GM12878 (cell line): Measurements from ENCODE around the gene KBTBD4. TPM values are rescaled to one million over a fixed set of nuclear protein-coding genes. Genes with fewer than 3 reads are reported as not detected.

Experiments
- ATF3 ChIP-seq: IDR thresholded peaks from 2 replicates; pipeline ENCODE4 v1.6.1; 2011; ENCODE audit warnings: low read depth, mild to moderate bottlenecking, low read length, moderate library complexity, borderline replicate concordance; ENCODE audit errors: extremely low read depth
- BHLHE40 ChIP-seq, 2 experiments: fragments of 450-650 bp in 1 of 2; IDR thresholded peaks; 2 replicates each; pipeline ENCODE4 v1.6.1; 2011 to 2017; ENCODE audit warnings: low read depth in 2 of 2, borderline replicate concordance in 1 of 2, improper control_type of control experiment in 1 of 2, low read length in 1 of 2, mild to moderate bottlenecking in 1 of 2
- BMI1 ChIP-seq: fragments of 450-650 bp; IDR thresholded peaks from 2 replicates; pipeline ENCODE4 v1.6.1; 2016; ENCODE audit warnings: mild to moderate bottlenecking, moderate library complexity, borderline replicate concordance
- CBX3 ChIP-seq: fragments of 200-600 bp; sonication (generic); IDR thresholded peaks from 2 replicates; pipeline ENCODE4 v1.6.1; 2016; ENCODE audit warnings: low read depth, borderline replicate concordance
- CEBPB ChIP-seq, 2 experiments: fragments of 150-350 bp in 1 of 2; IDR thresholded peaks; 2 replicates each; pipeline ENCODE4 v1.6.1; 2012 to 2014; ENCODE audit warnings: low read depth in 2 of 2, low read length in 2 of 2, borderline replicate concordance in 1 of 2, inconsistent platforms in 1 of 2
- CHD2 ChIP-seq: IDR thresholded peaks from 2 replicates; pipeline ENCODE4 v1.6.1; 2011; ENCODE audit warnings: low read depth, low read length, improper control_type of control experiment, borderline replicate concordance
- CREB1 ChIP-seq: IDR thresholded peaks from 2 replicates; pipeline ENCODE4 v1.6.1; 2012; ENCODE audit warnings: low read depth, mild to moderate bottlenecking, inconsistent platforms
- CUX1 ChIP-seq: IDR thresholded peaks from 2 replicates; pipeline ENCODE4 v1.6.1; 2012; ENCODE audit warnings: improper control_type of control experiment, low read depth, low read length; ENCODE audit not compliant: insufficient replicate concordance
- E2F4 ChIP-seq: IDR thresholded peaks from 2 replicates; pipeline ENCODE4 v1.6.1; 2012; ENCODE audit warnings: low read depth, low read length, improper control_type of control experiment
- HDAC6 ChIP-seq: fragments of 200-600 bp; sonication (generic); IDR thresholded peaks from one replicate; pipeline ENCODE4 v1.8.0; 2017; ENCODE audit warnings: antibody characterized with exemption; ENCODE audit not compliant: unreplicated experiment
- NFIC ChIP-seq: IDR thresholded peaks from 2 replicates; pipeline ENCODE4 v1.6.1; 2012; ENCODE audit warnings: low read depth, mild to moderate bottlenecking, inconsistent platforms, low read length, moderate library complexity
- POLR2A ChIP-seq: IDR thresholded peaks from 2 replicates; pipeline ENCODE4 v1.6.1; 2011; ENCODE audit warnings: low read depth, mild to moderate bottlenecking, low read length
- POU2F2 ChIP-seq: IDR thresholded peaks from 3 replicates; pipeline ENCODE4 v1.6.1; 2011; ENCODE audit warnings: low read depth, mild to moderate bottlenecking, low read length, borderline replicate concordance
- SMAD5 ChIP-seq: IDR thresholded peaks from 2 replicates; pipeline ENCODE4 v1.6.1; 2016; ENCODE audit warnings: antibody characterized with exemption, low read depth
- SP1 ChIP-seq: IDR thresholded peaks from one replicate; pipeline ENCODE4 v1.6.1; 2011; ENCODE audit warnings: low read depth, low read length
- SREBF1 ChIP-seq: IDR thresholded peaks from 2 replicates; pipeline ENCODE4 v1.6.1; 2012; ENCODE audit warnings: mild to moderate bottlenecking, low read length
- TBL1XR1 ChIP-seq: IDR thresholded peaks from 2 replicates; pipeline ENCODE4 v1.6.1; 2012; ENCODE audit warnings: low read depth, low read length, improper control_type of control experiment
- ZNF274 ChIP-seq: IDR thresholded peaks from one replicate; pipeline ENCODE4 v1.8.0; 2011; ENCODE audit not compliant: insufficient read length, insufficient read depth
- polyA plus RNA-seq, 11 experiments: library from polyadenylated mRNA; depleted of rRNA in 4 of 11; unstranded in 6 of 11; stranded (reverse) in 5 of 11; fragments of >200 nt; fragmentation: Nextera tagmentation in 4 of 11; fragmentation: Illumina TruSeq in 1 of 11; extraction: Ambion mirVana in 4 of 11; extraction: Trizol in 1 of 11; gene quantifications; 1 replicate in 1 of 11; 2 replicates in 10 of 11; pipeline versions ENCODE4 v1.2.1 to v1.2.3, GENCODE V29; 2011 to 2016; ENCODE audit warnings: inconsistent platforms in 2 of 11, missing spikeins in 2 of 11, low read depth in 1 of 11
- total RNA-seq, 4 experiments: library from RNA; depleted of rRNA in 3 of 4; stranded (reverse); fragments of >200 nt in 3 of 4; fragmentation: Illumina TruSeq in 1 of 4; extraction: Trizol in 1 of 4; gene quantifications; 2 replicates each; pipeline versions ENCODE4 v1.2.1 to v1.2.3, GENCODE V29; 2013 to 2021
- TF ChIP-seq, protein P1 (sequence below): fragments of 450-650 bp; IDR thresholded peaks from 2 replicates; pipeline ENCODE4 v1.6.1; 2017; ENCODE audit warnings: mild to moderate bottlenecking, moderate library complexity

KBTBD4 gene
- total and polyA plus RNA-seq, 10 of the 15 experiments (the other 5 are each of a cell fraction or from before 2014, with no cell fraction given), result 18.4 to 46.4 (median 25.7) TPM

GRCh38 chr11:47565340-47566148, 13.2 kb downstream of the KBTBD4 start, which contains the start of gene PTPMT1 (continued):
- TF ChIP-seq CEBPB (IDR thresholded peaks at IDR 0.05; ENCODE audit: borderline replicate concordance in 1 of 2, low read depth in 2 of 2, low read length in 2 of 2) (no peak), POU2F2 (0 out of 3 replicates have a peak, but pooled peaks have one; percentile 44), SMAD5 (no peak), SREBF1 (no peak), NFIC (no peak), CUX1 (no peak), HDAC6 (no peak), CBX3 (no peak), ZNF274 (no peak), POLR2A (peak; percentile 95), E2F4 (0 out of 2 replicates have a peak, but pooled peaks have one; percentile 28), SP1 (no peak), ATF3 (no peak), CHD2 (peak; percentile 95), CREB1 (peak; percentile 51; the same call in 1 of the 2 replicates), TBL1XR1 (no peak), BHLHE40 (IDR thresholded peaks at IDR 0.05; ENCODE audit: borderline replicate concordance in 1 of 2, low read depth in 2 of 2, low read length in 1 of 2) (peak in 1 of 2 experiments; percentile 79; a peak in 2 of 4 replicates), BMI1 (no peak)
- TF ChIP-seq, protein P1, sequence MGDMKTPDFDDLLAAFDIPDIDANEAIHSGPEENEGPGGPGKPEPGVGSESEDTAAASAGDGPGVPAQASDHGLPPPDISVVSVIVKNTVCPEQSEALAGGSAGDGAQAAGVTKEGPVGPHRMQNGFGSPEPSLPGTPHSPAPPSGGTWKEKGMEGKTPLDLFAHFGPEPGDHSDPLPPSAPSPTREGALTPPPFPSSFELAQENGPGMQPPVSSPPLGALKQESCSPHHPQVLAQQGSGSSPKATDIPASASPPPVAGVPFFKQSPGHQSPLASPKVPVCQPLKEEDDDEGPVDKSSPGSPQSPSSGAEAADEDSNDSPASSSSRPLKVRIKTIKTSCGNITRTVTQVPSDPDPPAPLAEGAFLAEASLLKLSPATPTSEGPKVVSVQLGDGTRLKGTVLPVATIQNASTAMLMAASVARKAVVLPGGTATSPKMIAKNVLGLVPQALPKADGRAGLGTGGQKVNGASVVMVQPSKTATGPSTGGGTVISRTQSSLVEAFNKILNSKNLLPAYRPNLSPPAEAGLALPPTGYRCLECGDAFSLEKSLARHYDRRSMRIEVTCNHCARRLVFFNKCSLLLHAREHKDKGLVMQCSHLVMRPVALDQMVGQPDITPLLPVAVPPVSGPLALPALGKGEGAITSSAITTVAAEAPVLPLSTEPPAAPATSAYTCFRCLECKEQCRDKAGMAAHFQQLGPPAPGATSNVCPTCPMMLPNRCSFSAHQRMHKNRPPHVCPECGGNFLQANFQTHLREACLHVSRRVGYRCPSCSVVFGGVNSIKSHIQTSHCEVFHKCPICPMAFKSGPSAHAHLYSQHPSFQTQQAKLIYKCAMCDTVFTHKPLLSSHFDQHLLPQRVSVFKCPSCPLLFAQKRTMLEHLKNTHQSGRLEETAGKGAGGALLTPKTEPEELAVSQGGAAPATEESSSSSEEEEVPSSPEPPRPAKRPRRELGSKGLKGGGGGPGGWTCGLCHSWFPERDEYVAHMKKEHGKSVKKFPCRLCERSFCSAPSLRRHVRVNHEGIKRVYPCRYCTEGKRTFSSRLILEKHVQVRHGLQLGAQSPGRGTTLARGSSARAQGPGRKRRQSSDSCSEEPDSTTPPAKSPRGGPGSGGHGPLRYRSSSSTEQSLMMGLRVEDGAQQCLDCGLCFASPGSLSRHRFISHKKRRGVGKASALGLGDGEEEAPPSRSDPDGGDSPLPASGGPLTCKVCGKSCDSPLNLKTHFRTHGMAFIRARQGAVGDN, result peak; percentile 83
